ENCODE data around the gene CGNL1. TPM values are rescaled to one million over a fixed set of nuclear protein-coding genes. Genes with fewer than 3 reads are reported as not detected.

The CGNL1 gene
- polyA plus RNA-seq, 1 of the 3 experiments (the other 2 are of a cell fraction) = 0.23 TPM

GRCh38 chr15:57343498-57343897 lies 32.8 kb upstream of the CGNL1 start:
- ChIA-PET CTCF (interaction anchor here (0.6 to 16.0 kb wide), 5 partner anchors 31 to 198 kb away, joined by 3 to 447 read pairs (median 18); no protein-coding TSS in a partner anchor), POLR2A (no interaction called here)
- no peaks in the 10 kb centered on the region for H3K79me2 ChIP-seq (ENCODE audit: insufficient read depth)
- H3K9me3 ChIP-seq = no peaks in the 10 kb centered on the region
- peaks cover 0 to 4% of the 10 kb centered on the region in 2 experiments; a peak in 2 of 4 replicates for H3K4me1 ChIP-seq (ENCODE audit: control insufficient read depth in 1 of 2, insufficient read depth in 2 of 2, low read depth in 1 of 2, low read length in 1 of 2)
- H3K27ac ChIP-seq (ENCODE audit: low read depth in 2 of 2, low read length in 1 of 2) = no peak overlapping the region
- no peak overlapping the region for H2AFZ ChIP-seq (ENCODE audit: low read depth)
- no peaks in the 10 kb centered on the region for H3K27me3 ChIP-seq (ENCODE audit: insufficient read depth)
- H3K9ac ChIP-seq = no peak overlapping the region
- 76% methylated on average over 6 of the region's 6 CpGs for WGBS (ENCODE audit: low lambda C conversion rate)
- no peaks in the 10 kb centered on the region for H3F3A ChIP-seq (replicated peaks; ENCODE audit: insufficient read depth)
- no peak overlapping the region for H3K4me3 ChIP-seq (ENCODE audit: low read depth in 2 of 2, low read length in 1 of 2)
- no peaks in the 10 kb centered on the region for H4K20me1 ChIP-seq (ENCODE audit: insufficient read depth)
- H3K9me2 ChIP-seq = no peaks in the 10 kb centered on the region
- no peaks in the 10 kb centered on the region for H3K36me3 ChIP-seq (replicated peaks in 1 of 2; ENCODE audit: control insufficient read depth in 1 of 2, insufficient read depth in 2 of 2, low read length in 1 of 2)
- no peak for TF ChIP-seq IRF3 (IDR thresholded peaks at IDR 0.05; ENCODE audit: low read depth, low read length)
- TF ChIP-seq EP300 (IDR thresholded peaks at IDR 0.05; ENCODE audit: borderline replicate concordance in 1 of 2, low read depth in 1 of 2, low read length in 1 of 2) = no peak
- no peak for TF ChIP-seq FOXM1 (IDR thresholded peaks at IDR 0.05; ENCODE audit: low read depth)
- TF ChIP-seq USF1 (IDR thresholded peaks at IDR 0.05; ENCODE audit: borderline replicate concordance, low read depth) = no peak
- TF ChIP-seq SMC3 (IDR thresholded peaks at IDR 0.05; ENCODE audit: low read depth, low read length) = no peak
- TF ChIP-seq SIN3A (IDR thresholded peaks at IDR 0.05; ENCODE audit: borderline replicate concordance, low read depth, low read length) = no peak
- no peak for TF ChIP-seq YY1 (IDR thresholded peaks at IDR 0.05; ENCODE audit: low read depth)
- no peak for TF ChIP-seq TAF1 (IDR thresholded peaks at IDR 0.05; ENCODE audit: borderline replicate concordance, low read depth, low read length)
- TF ChIP-seq MEF2A (IDR thresholded peaks at IDR 0.05; ENCODE audit: borderline replicate concordance, low read depth) = no peak
- no peak for TF ChIP-seq GABPA (IDR thresholded peaks at IDR 0.05; ENCODE audit: low read depth)
- no peak for TF ChIP-seq MAX (IDR thresholded peaks at IDR 0.05; ENCODE audit: low read depth)
- no peak for TF ChIP-seq TCF12 (IDR thresholded peaks at IDR 0.05)
- no peak for DNase-seq
- no peak overlapping the region for H3K4me2 ChIP-seq

- Histone ChIP-seq H3K9me3 (no peaks in the 10 kb centered on the region), H3K4me1 (ENCODE audit: control insufficient read depth in 1 of 2, insufficient read depth in 2 of 2, low read depth in 1 of 2, low read length in 1 of 2) (peaks cover 0 to 4% of the 10 kb centered on the region in 2 experiments; a peak in 2 of 4 replicates), H3K4me3 (ENCODE audit: low read depth in 2 of 2, low read length in 1 of 2) (no peak overlapping the region), H3K36me3 (replicated peaks in 1 of 2; ENCODE audit: control insufficient read depth in 1 of 2, insufficient read depth in 2 of 2, low read length in 1 of 2) (no peaks in the 10 kb centered on the region), H3K27ac (ENCODE audit: low read depth in 2 of 2, low read length in 1 of 2) (no peak overlapping the region), H3K27me3 (ENCODE audit: insufficient read depth) (no peaks in the 10 kb centered on the region), H4K20me1 (ENCODE audit: insufficient read depth) (no peaks in the 10 kb centered on the region), H3K79me2 (ENCODE audit: insufficient read depth) (no peaks in the 10 kb centered on the region), H3K9me2 (no peaks in the 10 kb centered on the region), H3K4me2 (no peak overlapping the region), H2AFZ (ENCODE audit: low read depth) (no peak overlapping the region), H3F3A (replicated peaks; ENCODE audit: insufficient read depth) (no peaks in the 10 kb centered on the region), H3K9ac (no peak overlapping the region)
- ChIA-PET CTCF (interaction anchor here (1.5 to 16.0 kb wide), 4 partner anchors 9 to 198 kb away, joined by 4 to 447 read pairs (median 100); no protein-coding TSS in a partner anchor), POLR2A (no interaction called here)
- 94% methylated on average over 9 of the region's 9 CpGs for WGBS (ENCODE audit: low lambda C conversion rate)
- TF ChIP-seq SIN3A (IDR thresholded peaks at IDR 0.05; ENCODE audit: borderline replicate concordance, low read depth, low read length) (no peak), CHD2 (IDR thresholded peaks at IDR 0.05; ENCODE audit: low read length, partially characterized antibody) (no peak)
- no peak for DNase-seq
Measured at GRCh38 chr15:57344282-57344681, 32.0 kb upstream of the CGNL1 start.
